K562 (cell line): ENCODE measurements around the gene PTH1R. TPM values are rescaled to one million over a fixed set of nuclear protein-coding genes. Genes with fewer than 3 reads are reported as not detected.

ENCODE experiments used
- ATAC-seq: fragments of 200-7000 bp; cut with Tn5 transposase; 3 replicates; pipeline ENCODE4 v1.9.1; 2020; ENCODE audit warnings: moderate library complexity
- BruUV-seq: library from RNA; stranded (reverse); fragments of 400-500 nt; replicated peaks from 2 replicates; lab custom pipeline; 2021; lab: Mats Ljungman, UMichigan
- CTCF ChIA-PET: fragments of 300-600 bp; formaldehyde crosslinking; extraction: SDS; loops from one replicate; lab custom pipeline; 2021; ENCODE audit warnings: low intra/inter-chr PET ratio; lab: Yijun Ruan, JAX
- POLR2A ChIA-PET: fragments of 300-600, 350-650 bp; sonication (Branson Sonifier 250); formaldehyde crosslinking; extraction: SDS; loops from one replicate; lab custom pipeline; 2021; ENCODE audit warnings: antibody characterized with exemption, inconsistent platforms; lab: Yijun Ruan, JAX
- DNase-seq, 4 experiments: peaks; one replicate each; pipeline versions ENCODE4 v3.0.0 to v3.0.0-alpha.2; 2011 to 2018; ENCODE audit warnings: low spot score in 3 of 4, mixed read lengths in 3 of 4; ENCODE audit errors: extremely low read depth in 1 of 4
- FAIRE-seq: peaks from 2 replicates; lab custom pipeline; 2011; peaks lifted over from hg19 to GRCh38; lab: Jason Lieb, UNC
- H2AFZ ChIP-seq: 2 replicates; pipeline ENCODE4 v1.6.0; 2011; ENCODE audit warnings: low read depth, low read length, control low read depth, inconsistent platforms
- H3K27ac ChIP-seq: fragments of 200-600 bp; 3 replicates; pipeline ENCODE4 v1.8.0; 2011; ENCODE audit warnings: low read depth, mild to moderate bottlenecking, control low read depth, inconsistent platforms, low read length, moderate library complexity, mixed read lengths; ENCODE audit errors: extremely low read depth
- H3K27me3 ChIP-seq, 2 experiments: fragments of 300-600 bp in 1 of 2; 2 replicates in 1 of 2; 3 replicates in 1 of 2; pipeline versions ENCODE4 v1.6.0 to v1.8.0; 2011; ENCODE audit warnings: inconsistent platforms in 2 of 2, low read length in 2 of 2, mild to moderate bottlenecking in 1 of 2, mixed read lengths in 1 of 2, moderate library complexity in 1 of 2; ENCODE audit not compliant: control insufficient read depth in 2 of 2, insufficient read depth in 2 of 2
- H3K36me3 ChIP-seq: fragments of 300-600 bp; 3 replicates; pipeline ENCODE4 v1.8.0; 2011; ENCODE audit warnings: mild to moderate bottlenecking, low read length, inconsistent platforms; ENCODE audit not compliant: control insufficient read depth, insufficient read depth
- H3K4me1 ChIP-seq, 2 experiments: fragments of 200-600 bp in 1 of 2; replicated peaks in 1 of 2; 2 replicates in 1 of 2; 3 replicates in 1 of 2; pipeline versions ENCODE4 v1.5.1 to v1.8.0; 2011; ENCODE audit warnings: inconsistent platforms in 2 of 2, low read length in 2 of 2, mild to moderate bottlenecking in 1 of 2, mixed read lengths in 1 of 2, moderate library complexity in 1 of 2; ENCODE audit not compliant: control insufficient read depth in 2 of 2, insufficient read depth in 2 of 2
- H3K4me2 ChIP-seq: 2 replicates; pipeline ENCODE4 v1.6.1; 2011; ENCODE audit warnings: low read length, control low read depth, inconsistent platforms, mixed read lengths; ENCODE audit not compliant: insufficient read depth
- H3K4me3 ChIP-seq: fragments of 200-600 bp; sonication (generic), shearing (Covaris generic); 2 replicates; pipeline ENCODE4 v1.5.1; 2016; ENCODE audit warnings: control low read depth, inconsistent platforms
- H3K79me2 ChIP-seq: fragments of 200-600 bp; 3 replicates; pipeline ENCODE4 v1.8.0; 2011; ENCODE audit warnings: low read length, inconsistent platforms; ENCODE audit not compliant: control insufficient read depth, insufficient read depth
- H3K9ac ChIP-seq, 2 experiments: 2 replicates each; pipeline versions ENCODE4 v1.6.0 to v1.6.1; 2011; ENCODE audit warnings: low read depth in 2 of 2, low read length in 2 of 2, control low read depth in 1 of 2, inconsistent platforms in 1 of 2, mild to moderate bottlenecking in 1 of 2, mixed read lengths in 1 of 2; ENCODE audit not compliant: insufficient read depth in 1 of 2
- H3K9me1 ChIP-seq: one replicate; pipeline ENCODE4 v1.6.0; 2011; ENCODE audit warnings: inconsistent platforms, mild to moderate bottlenecking, low read length, moderate library complexity; ENCODE audit not compliant: control insufficient read depth, insufficient read depth
- H3K9me3 ChIP-seq: replicated peaks from 2 replicates; pipeline ENCODE4 v1.5.1; 2011; ENCODE audit warnings: low read depth, low read length, inconsistent platforms; ENCODE audit not compliant: control insufficient read depth, insufficient read depth
- H4K20me1 ChIP-seq: replicated peaks from 2 replicates; pipeline ENCODE4 v1.6.1; 2011; ENCODE audit warnings: low read length, inconsistent platforms, mixed read lengths; ENCODE audit not compliant: control insufficient read depth, insufficient read depth
- AFF1 ChIP-seq, 2 experiments: fragments of 450-650 bp; IDR thresholded peaks; 2 replicates each; pipeline ENCODE4 v1.6.1; 2018; ENCODE audit warnings: mild to moderate bottlenecking in 2 of 2, low read depth in 1 of 2; ENCODE audit not compliant: partially characterized antibody in 2 of 2
- ARHGAP35 ChIP-seq: fragments of 450-650 bp; IDR thresholded peaks from 2 replicates; pipeline ENCODE4 v1.6.1; 2018; ENCODE audit not compliant: partially characterized antibody
- EWSR1 ChIP-seq: fragments of 450-650 bp; IDR thresholded peaks from 2 replicates; pipeline ENCODE4 v1.6.1; 2018; ENCODE audit warnings: borderline replicate concordance, mild to moderate bottlenecking, low read depth, moderate library complexity; ENCODE audit not compliant: partially characterized antibody
- FOSL1 ChIP-seq: fragments of 200-800 bp; sonication (Bioruptor generic); conservative IDR thresholded peaks from 2 replicates; pipeline ENCODE4 v1.6.1; 2016; ENCODE audit warnings: missing genetic modification characterization, missing compliant biosample characterization
- JUND ChIP-seq, 2 experiments: IDR thresholded peaks; 2 replicates in 1 of 2; 3 replicates in 1 of 2; pipeline ENCODE4 v1.6.1; 2011; ENCODE audit warnings: borderline replicate concordance in 2 of 2, low read depth in 2 of 2, low read length in 2 of 2, improper control_type of control experiment in 1 of 2, missing biosample characterization in 1 of 2, missing genetic modification characterization in 1 of 2, missing genetic modification reagents in 1 of 2
- PCBP2 ChIP-seq: fragments of 200-400 bp; formaldehyde crosslinking; IDR thresholded peaks from 2 replicates; pipeline ENCODE4 v1.6.1; 2018; ENCODE audit warnings: low read length, low read depth, mild to moderate bottlenecking, moderate library complexity; ENCODE audit not compliant: poor library complexity, severe bottlenecking
- ZBTB7A ChIP-seq: IDR thresholded peaks from 2 replicates; pipeline ENCODE4 v1.6.1; 2011; ENCODE audit warnings: low read depth, mild to moderate bottlenecking, low read length, moderate library complexity, borderline replicate concordance; ENCODE audit not compliant: control insufficient read depth
- ZEB2 ChIP-seq: fragments of 450-650 bp; IDR thresholded peaks from 2 replicates; pipeline ENCODE4 v1.6.1; 2016
- ZNF212 ChIP-seq: fragments of 450-650 bp; formaldehyde crosslinking; IDR thresholded peaks from 2 replicates; pipeline ENCODE4 v1.4.0; 2020; ENCODE audit warnings: mild to moderate bottlenecking
- ZNF584 ChIP-seq: fragments of 200-800 bp; sonication (Bioruptor generic); IDR thresholded peaks from 2 replicates; pipeline ENCODE4 v1.6.1; 2016; ENCODE audit warnings: low read depth, mild to moderate bottlenecking, missing genetic modification characterization, missing compliant biosample characterization
- ZSCAN32 ChIP-seq: fragments of 450-650 bp; formaldehyde crosslinking; IDR thresholded peaks from 2 replicates; pipeline ENCODE4 v1.4.0; 2020; ENCODE audit warnings: mild to moderate bottlenecking, moderate library complexity
- WGBS: fragments of 100-300 bp; shearing (Covaris generic); methylation state at CpG from one replicate; pipeline ENCODE4 v1.1.6; 2016; ENCODE audit warnings: low coverage, mixed read lengths; ENCODE audit not compliant: insufficient coverage; ENCODE audit errors: missing lambda C conversion rate; 5-methylcytosine and 5-hydroxymethylcytosine counted together
- in situ Hi-C: fragments of 300-500 bp; cut with MboI; formaldehyde crosslinking; loops from 4 replicates; pipeline ENCODE4 v1.15.0; 2018; ENCODE audit warnings: inconsistent platforms, mixed read lengths
- intact Hi-C: fragments of 100-400 bp; cut with micrococcal nuclease; formaldehyde crosslinking; loops from 2 replicates; pipeline ENCODE4 v1.14.2; 2022
- polyA plus RNA-seq, 8 experiments: library from polyadenylated mRNA; depleted of rRNA in 4 of 8; stranded (reverse) in 5 of 8; unstranded in 3 of 8; fragments of >200 nt; fragmentation: Nextera tagmentation in 2 of 8; fragmentation: Illumina TruSeq in 1 of 8; extraction: Ambion mirVana in 2 of 8; extraction: Trizol in 1 of 8; gene quantifications; 2 replicates each; pipeline versions ENCODE4 v1.2.1 to v1.2.3, GENCODE V29; 2011 to 2014; ENCODE audit warnings: inconsistent platforms in 1 of 8, missing spikeins in 1 of 8
- total RNA-seq, 7 experiments: library from RNA; depleted of rRNA in 6 of 7; stranded (reverse); fragments of >200 nt in 6 of 7; fragmentation: Illumina TruSeq in 2 of 7; extraction: Trizol in 2 of 7; gene quantifications; 2 replicates each; pipeline versions ENCODE4 v1.2.1 to v1.2.3, GENCODE V29; 2011 to 2021; ENCODE audit warnings: low replicate concordance in 1 of 7
- TF ChIP-seq, protein P1 (sequence below): fragments of 250-450 bp; sonication (Bioruptor Pico); IDR thresholded peaks from 2 replicates; pipeline ENCODE4 v1.8.0; 2022; ENCODE audit warnings: inconsistent platforms, mild to moderate bottlenecking, moderate library complexity, borderline replicate concordance
- TF ChIP-seq, protein P2 (sequence below): sonication (generic); formaldehyde crosslinking; IDR thresholded peaks from 2 replicates; pipeline ENCODE4 v1.8.0; 2022; ENCODE audit warnings: mild to moderate bottlenecking, missing genetic modification reagents

PTH1R gene
- total and polyA plus RNA-seq, 9 of the 15 experiments (the other 6 are each of a cell fraction or from before 2014, with no cell fraction given), result not detected

GRCh38 chr3:46833346-46834300 lies 43.9 kb upstream of the PTH1R start (continued):
- TF ChIP-seq, protein P1, sequence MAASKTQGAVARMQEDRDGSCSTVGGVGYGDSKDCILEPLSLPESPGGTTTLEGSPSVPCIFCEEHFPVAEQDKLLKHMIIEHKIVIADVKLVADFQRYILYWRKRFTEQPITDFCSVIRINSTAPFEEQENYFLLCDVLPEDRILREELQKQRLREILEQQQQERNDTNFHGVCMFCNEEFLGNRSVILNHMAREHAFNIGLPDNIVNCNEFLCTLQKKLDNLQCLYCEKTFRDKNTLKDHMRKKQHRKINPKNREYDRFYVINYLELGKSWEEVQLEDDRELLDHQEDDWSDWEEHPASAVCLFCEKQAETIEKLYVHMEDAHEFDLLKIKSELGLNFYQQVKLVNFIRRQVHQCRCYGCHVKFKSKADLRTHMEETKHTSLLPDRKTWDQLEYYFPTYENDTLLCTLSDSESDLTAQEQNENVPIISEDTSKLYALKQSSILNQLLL, result no peak
- TF ChIP-seq ZNF584 (CRISPR knock-in tag) (no peak), ZEB2 (no peak), ZSCAN32 (CRISPR knock-in tag) (no peak), PCBP2 (no peak)
- TF ChIP-seq, protein P2, sequence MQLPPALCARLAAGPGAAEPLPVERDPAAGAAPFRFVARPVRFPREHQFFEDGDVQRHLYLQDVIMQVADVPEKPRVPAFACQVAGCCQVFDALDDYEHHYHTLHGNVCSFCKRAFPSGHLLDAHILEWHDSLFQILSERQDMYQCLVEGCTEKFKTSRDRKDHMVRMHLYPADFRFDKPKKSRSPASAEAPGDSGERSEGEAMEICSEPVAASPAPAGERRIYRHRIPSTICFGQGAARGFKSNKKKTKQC, result no peak
- TF ChIP-seq, all 486 proteins: peak for 0

GRCh38 chr3:46835054-46835453 lies 42.5 kb upstream of the PTH1R start:
- Histone ChIP-seq H3K79me2 (no peaks in the 10 kb centered on the region), H3K9me1 (no peaks in the 10 kb centered on the region), H3K4me3 (no peak overlapping the region), H3K4me1 (peaks cover 0 to 11% of the 10 kb centered on the region in 2 experiments; a peak in 2 of 5 replicates), H3K4me2 (no peak overlapping the region), H2AFZ (no peak overlapping the region), H3K9me3 (no peaks in the 10 kb centered on the region), H3K9ac (no peak overlapping the region), H4K20me1 (no peaks in the 10 kb centered on the region), H3K27me3 (peaks cover 29 to 36% of the 10 kb centered on the region in 2 experiments), H3K36me3 (no peaks in the 10 kb centered on the region), H3K27ac (no peak overlapping the region)
- intact Hi-C loops, result no loop called here
- FAIRE-seq (no peak), ATAC-seq (peak; percentile 64), DNase-seq (no peak)
- BruUV-seq, result no TSS peak
- in situ Hi-C loops, result no loop called here
- POLR2A ChIA-PET, result interaction anchor here (1.4 kb wide), 1 partner anchor 152 kb away, joined by 5 read pairs; no protein-coding TSS in a partner anchor
- 11% methylated on average over 12 of the region's 12 CpGs for WGBS
- CTCF ChIA-PET, result no interaction called here
- TF ChIP-seq EWSR1 (no peak), AFF1 (IDR thresholded peaks at IDR 0.05; ENCODE audit: low read depth in 1 of 2, partially characterized antibody in 2 of 2) (no peak), ZBTB7A (no peak), ARHGAP35 (no peak), JUND (IDR thresholded peaks at IDR 0.05; ENCODE audit: borderline replicate concordance, low read depth, low read length) (peak; percentile 90), JUND (tag; IDR thresholded peaks at IDR 0.05; ENCODE audit: borderline replicate concordance, low read depth, low read length) (peak; percentile 92; the same call in 2 of the 3 replicates), FOSL1 (tag) (peak; percentile 76), ZNF212 (CRISPR knock-in tag) (no peak)
